ENCODE results near the gene RSU1. TPM values are rescaled to one million over a fixed set of nuclear protein-coding genes. Genes with fewer than 3 reads are reported as not detected.
"Not testable (repeated sequence)": the region's sequence is repeated elsewhere in the genome, so short reads cannot be mapped to it uniquely, and the experiment has no call there.

The RSU1 gene
- total and polyA plus RNA-seq, 10 donors, result 20.5 to 81.7 (median 63.4) TPM

DNA sequence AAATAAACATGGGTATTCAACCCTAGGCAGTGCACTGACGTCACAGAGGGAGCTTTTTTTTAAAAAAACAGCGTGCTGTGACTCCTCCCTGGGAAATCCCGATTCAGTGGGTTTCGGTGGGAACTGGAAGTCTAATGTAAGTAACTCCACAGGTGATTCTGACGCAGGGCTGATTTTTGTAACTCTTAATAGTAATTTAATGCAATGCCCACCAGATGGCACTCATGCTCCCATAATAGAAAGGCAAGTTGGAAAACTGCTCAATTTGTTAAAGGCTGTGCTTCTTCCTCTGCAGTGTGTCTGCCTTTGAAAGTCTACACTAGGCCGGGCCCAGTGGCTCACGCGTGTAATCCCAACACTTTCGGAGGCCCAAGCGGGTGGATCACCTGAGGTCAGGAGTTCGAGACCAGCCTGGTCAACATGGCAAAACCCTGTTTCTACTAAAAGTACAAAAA, 10.9 kb upstream of the RSU1 start:
- DNase-seq, result peak; percentile 76
- H3K4me3 ChIP-seq, result no peak overlapping the region
- H3K36me3 ChIP-seq, result no peaks in the 10 kb centered on the region
- TF ChIP-seq POLR2AphosphoS5 (IDR thresholded peaks at IDR 0.05), result no peak
- TF ChIP-seq, protein P1, sequence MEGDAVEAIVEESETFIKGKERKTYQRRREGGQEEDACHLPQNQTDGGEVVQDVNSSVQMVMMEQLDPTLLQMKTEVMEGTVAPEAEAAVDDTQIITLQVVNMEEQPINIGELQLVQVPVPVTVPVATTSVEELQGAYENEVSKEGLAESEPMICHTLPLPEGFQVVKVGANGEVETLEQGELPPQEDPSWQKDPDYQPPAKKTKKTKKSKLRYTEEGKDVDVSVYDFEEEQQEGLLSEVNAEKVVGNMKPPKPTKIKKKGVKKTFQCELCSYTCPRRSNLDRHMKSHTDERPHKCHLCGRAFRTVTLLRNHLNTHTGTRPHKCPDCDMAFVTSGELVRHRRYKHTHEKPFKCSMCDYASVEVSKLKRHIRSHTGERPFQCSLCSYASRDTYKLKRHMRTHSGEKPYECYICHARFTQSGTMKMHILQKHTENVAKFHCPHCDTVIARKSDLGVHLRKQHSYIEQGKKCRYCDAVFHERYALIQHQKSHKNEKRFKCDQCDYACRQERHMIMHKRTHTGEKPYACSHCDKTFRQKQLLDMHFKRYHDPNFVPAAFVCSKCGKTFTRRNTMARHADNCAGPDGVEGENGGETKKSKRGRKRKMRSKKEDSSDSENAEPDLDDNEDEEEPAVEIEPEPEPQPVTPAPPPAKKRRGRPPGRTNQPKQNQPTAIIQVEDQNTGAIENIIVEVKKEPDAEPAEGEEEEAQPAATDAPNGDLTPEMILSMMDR (IDR thresholded peaks at IDR 0.05 in 8 of 11, conservative IDR thresholded peaks at IDR 0.05 in 3 of 11), result peak in 10 of 11 experiments; percentile 34 to 76 (median 60)
- H3K9me3 ChIP-seq, result peaks cover 0 to 4% (median 1%) of the 10 kb centered on the region in 8 donors
- H3K4me1 ChIP-seq, result peaks cover 0 to 25% (median 10%) of the 10 kb centered on the region in 6 donors
- H3K27ac ChIP-seq, result peak overlapping the region in 1 of 8 donors; percentile 31
- no peaks in the 10 kb centered on the region for H3K27me3 ChIP-seq (replicated peaks in 1 of 7)
- 12 to 20% (median 12%) methylated on average over 11 of the region's 11 CpGs for WGBS, 5 donors
- intact Hi-C loops (cut with DNase I; ENCODE audit: low total_unique reads), result no loop called here

DNA sequence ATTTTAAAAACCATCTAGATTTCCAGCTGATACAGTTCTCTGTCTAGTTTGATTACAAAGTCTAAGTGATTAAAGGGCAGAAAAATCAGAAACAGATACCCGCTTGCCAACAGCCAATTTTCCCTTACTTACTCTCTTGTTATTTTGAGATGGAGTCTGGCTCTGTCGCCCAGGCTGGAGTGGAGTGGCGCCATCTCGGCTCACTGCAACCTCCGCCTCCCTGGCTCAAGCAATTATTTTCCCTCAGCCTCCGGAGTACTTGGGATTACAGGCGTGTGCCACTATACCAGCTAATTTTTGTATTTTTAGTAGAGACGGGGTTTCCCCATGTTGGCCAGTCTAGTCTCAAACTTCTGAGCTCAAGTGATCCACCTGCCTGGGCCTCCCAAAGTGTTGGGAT, 10.2 kb upstream of the RSU1 start:
- H3K4me1 ChIP-seq, result peaks cover 0 to 18% (median 10%) of the 10 kb centered on the region in 6 donors
- DNase-seq; H3K36me3 ChIP-seq; H3K27me3 ChIP-seq (replicated peaks in 1 of 7); intact Hi-C loops (cut with DNase I; ENCODE audit: low total_unique reads); H3K27ac ChIP-seq; H3K4me3 ChIP-seq: not testable (repeated sequence)
- peaks cover 2 to 10% (median 8%) of the 10 kb centered on the region in 8 donors for H3K9me3 ChIP-seq
- WGBS, 5 donors, result 77 to 86% (median 80%) methylated on average over 8 of the region's 8 CpGs

DNA sequence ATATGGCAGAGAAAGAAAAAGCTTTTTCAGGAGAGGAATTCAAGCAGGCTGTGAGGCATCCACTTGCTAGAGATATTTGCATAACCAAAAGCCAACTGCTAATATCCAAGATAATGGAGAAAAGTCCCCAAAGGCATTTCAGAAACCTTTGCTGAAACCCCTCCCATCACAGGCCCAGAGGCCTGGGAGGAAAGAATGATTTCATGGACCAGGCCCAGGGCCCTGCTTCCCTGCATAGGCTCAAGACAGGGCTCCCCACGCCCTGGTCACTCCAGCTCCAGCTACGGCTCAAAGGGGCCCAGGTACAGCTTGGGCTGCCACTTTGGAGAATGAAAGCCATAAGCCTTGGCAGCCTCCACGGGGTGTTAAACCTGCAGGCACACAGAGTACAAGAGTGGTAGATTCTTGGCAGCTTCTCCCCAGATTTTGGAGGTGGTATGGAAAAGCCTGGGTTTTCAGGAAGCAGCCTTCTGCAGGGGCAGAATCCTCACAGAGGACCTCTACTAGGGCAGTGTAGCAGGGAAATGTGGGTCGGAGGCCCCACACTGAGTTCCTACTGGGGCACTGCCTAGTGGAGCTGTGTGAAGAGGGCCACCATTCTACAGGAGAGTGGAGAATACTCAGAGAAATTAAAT, 5.6 kb upstream of the RSU1 start:
- peaks cover 0 to 7% (median 0%) of the 10 kb centered on the region in 6 donors for H3K36me3 ChIP-seq
- H3K9me3 ChIP-seq, result peaks cover 2 to 23% (median 19%) of the 10 kb centered on the region in 8 donors
- TF ChIP-seq POLR2AphosphoS5 (IDR thresholded peaks at IDR 0.05), result no peak
- TF ChIP-seq, protein P1 (IDR thresholded peaks at IDR 0.05 in 8 of 11, conservative IDR thresholded peaks at IDR 0.05 in 3 of 11), result no peak
- no peak overlapping the region for H3K4me3 ChIP-seq
- intact Hi-C loops (cut with DNase I; ENCODE audit: low total_unique reads), result no loop called here
- no peaks in the 10 kb centered on the region for H3K27me3 ChIP-seq (replicated peaks in 1 of 7)
- H3K27ac ChIP-seq, result no peak overlapping the region
- WGBS, 5 donors, result 83 to 95% (median 90%) methylated on average over 4 of the region's 4 CpGs
- peaks cover 0 to 13% (median 8%) of the 10 kb centered on the region in 6 donors for H3K4me1 ChIP-seq
- DNase-seq, result no peak

DNA sequence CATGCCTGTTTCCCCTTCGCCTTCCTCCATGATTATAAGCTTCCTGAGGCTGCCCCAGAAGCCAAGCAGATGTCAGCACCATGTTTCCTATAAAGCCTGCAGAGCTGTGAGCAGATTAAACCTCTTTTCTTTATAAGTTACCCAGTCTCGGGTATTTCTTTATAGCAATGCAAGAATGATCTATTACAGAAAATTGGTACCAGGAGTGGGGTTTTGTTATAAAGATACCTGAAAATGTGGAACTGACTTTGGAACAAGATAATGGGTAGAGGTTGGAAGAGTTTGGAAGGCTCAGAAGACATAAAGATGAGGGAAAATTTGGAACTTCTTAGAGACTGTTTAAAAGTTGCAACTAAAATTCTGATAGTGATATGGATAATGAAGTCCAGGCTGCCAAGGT, 4.8 kb upstream of the RSU1 start:
- DNase-seq, result no peak
- Histone ChIP-seq H3K36me3 (peaks cover 0 to 7% (median 0%) of the 10 kb centered on the region in 6 donors), H3K4me1 (peaks cover 0 to 14% (median 9%) of the 10 kb centered on the region in 6 donors), H3K4me3 (no peak overlapping the region), H3K9me3 (peaks cover 2 to 23% (median 19%) of the 10 kb centered on the region in 8 donors), H3K27ac (no peak overlapping the region), H3K27me3 (replicated peaks in 1 of 7) (no peaks in the 10 kb centered on the region)
- WGBS, 5 donors, result 80 to 98% (median 95%) methylated on average over 2 of the region's 2 CpGs
- intact Hi-C loops (cut with DNase I; ENCODE audit: low total_unique reads), result no loop called here
- TF ChIP-seq POLR2AphosphoS5 (IDR thresholded peaks at IDR 0.05) (no peak), POLR2A (IDR thresholded peaks at IDR 0.05) (no peak)
- TF ChIP-seq, protein P1 (IDR thresholded peaks at IDR 0.05 in 8 of 11, conservative IDR thresholded peaks at IDR 0.05 in 3 of 11), result no peak

Measured in spleen (tissue), 11 donors.